Parathyroid adenoma (tissue), 2 donors: ENCODE results near the gene ARL6IP1.
"Not testable (repeated sequence)": the region's sequence is repeated elsewhere in the genome, so short reads cannot be mapped to it uniquely, and the experiment has no call there.

Source experiments
- H2AFZ ChIP-seq: fragments of 300-600 bp; sonication (generic); one replicate; pipeline ENCODE4 v1.7.0; 2017; ENCODE audit warnings: antibody characterized with exemption, mild to moderate bottlenecking
- H3K27ac ChIP-seq: fragments of 300-600 bp; sonication (generic); one replicate; pipeline ENCODE4 v1.7.0; 2017
- H3K27me3 ChIP-seq: fragments of 300-600 bp; sonication (generic); one replicate; pipeline ENCODE4 v1.7.0; 2017; ENCODE audit warnings: low read length; ENCODE audit not compliant: control insufficient read depth, insufficient read depth
- H3K36me3 ChIP-seq: fragments of 300-600 bp; sonication (generic); one replicate; pipeline ENCODE4 v1.7.0; 2017; ENCODE audit warnings: low read length; ENCODE audit not compliant: control insufficient read depth, insufficient read depth
- H3K4me1 ChIP-seq: fragments of 300-600 bp; sonication (generic); one replicate; pipeline ENCODE4 v1.7.0; 2017; ENCODE audit warnings: control low read depth
- H3K4me2 ChIP-seq: fragments of 300-600 bp; sonication (generic); one replicate; pipeline ENCODE4 v1.7.0; 2017; ENCODE audit warnings: low read length
- H3K4me3 ChIP-seq: fragments of 300-600 bp; sonication (generic); one replicate; pipeline ENCODE4 v1.7.0; 2017; ENCODE audit warnings: low read depth, low read length
- H3K79me2 ChIP-seq: fragments of 300-600 bp; sonication (generic); one replicate; pipeline ENCODE4 v1.7.0; 2017; ENCODE audit warnings: control low read depth
- H3K9ac ChIP-seq: fragments of 300-600 bp; sonication (generic); one replicate; pipeline ENCODE4 v1.7.0; 2017; ENCODE audit warnings: mild to moderate bottlenecking
- H3K9me3 ChIP-seq: fragments of 300-600 bp; sonication (generic); one replicate; pipeline ENCODE4 v1.7.0; 2017; ENCODE audit warnings: low read length; ENCODE audit not compliant: control insufficient read depth
- TF ChIP-seq, protein P1 (sequence below): fragments of 300-600 bp; sonication (generic); IDR thresholded peaks from one replicate; pipeline ENCODE4 v1.7.0; 2017; ENCODE audit warnings: antibody characterized with exemption, mild to moderate bottlenecking
- donor health status: primary hyperparathyroidism.

ARL6IP1 gene

DNA sequence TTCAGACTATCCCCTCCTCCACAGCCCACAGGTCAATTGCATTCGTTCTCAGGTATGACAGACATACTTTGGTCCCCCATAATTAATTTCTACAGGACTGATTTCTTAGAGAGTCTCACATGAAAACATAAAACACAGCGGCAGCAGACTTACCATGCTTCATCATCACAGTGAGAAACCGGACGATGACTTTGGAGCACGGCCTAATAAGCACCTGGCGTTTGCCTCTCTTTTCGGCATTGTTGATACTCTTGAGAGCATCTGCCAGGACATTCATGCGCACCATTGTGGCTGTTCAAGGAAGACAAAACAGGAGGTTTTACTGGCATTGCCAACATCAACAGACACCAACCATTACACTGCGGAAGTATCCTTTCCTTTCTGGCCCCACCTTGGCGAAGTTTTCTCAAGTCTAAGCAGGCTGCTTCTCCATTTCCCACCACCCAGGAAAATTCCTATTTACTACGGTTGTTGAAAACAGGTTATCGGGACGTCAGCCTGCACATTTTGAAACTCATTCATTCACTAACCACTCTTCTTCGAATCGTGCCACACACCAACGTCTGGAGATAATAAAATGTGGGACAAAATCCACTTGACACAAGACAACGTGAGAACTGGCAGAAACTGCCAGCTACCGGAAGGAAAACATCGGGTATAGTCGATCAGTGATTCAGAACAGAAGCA is 12.4 kb downstream of the ARL6IP1 start:
- no peaks in the 10 kb centered on the region for H3K27me3 ChIP-seq
- peak overlapping the region; percentile 90 for H3K4me3 ChIP-seq
- peaks cover 24% of the 10 kb centered on the region for H3K4me1 ChIP-seq
- no peaks in the 10 kb centered on the region for H3K9me3 ChIP-seq
- H3K27ac ChIP-seq: peak overlapping the region; percentile 88
- TF ChIP-seq, protein P1, sequence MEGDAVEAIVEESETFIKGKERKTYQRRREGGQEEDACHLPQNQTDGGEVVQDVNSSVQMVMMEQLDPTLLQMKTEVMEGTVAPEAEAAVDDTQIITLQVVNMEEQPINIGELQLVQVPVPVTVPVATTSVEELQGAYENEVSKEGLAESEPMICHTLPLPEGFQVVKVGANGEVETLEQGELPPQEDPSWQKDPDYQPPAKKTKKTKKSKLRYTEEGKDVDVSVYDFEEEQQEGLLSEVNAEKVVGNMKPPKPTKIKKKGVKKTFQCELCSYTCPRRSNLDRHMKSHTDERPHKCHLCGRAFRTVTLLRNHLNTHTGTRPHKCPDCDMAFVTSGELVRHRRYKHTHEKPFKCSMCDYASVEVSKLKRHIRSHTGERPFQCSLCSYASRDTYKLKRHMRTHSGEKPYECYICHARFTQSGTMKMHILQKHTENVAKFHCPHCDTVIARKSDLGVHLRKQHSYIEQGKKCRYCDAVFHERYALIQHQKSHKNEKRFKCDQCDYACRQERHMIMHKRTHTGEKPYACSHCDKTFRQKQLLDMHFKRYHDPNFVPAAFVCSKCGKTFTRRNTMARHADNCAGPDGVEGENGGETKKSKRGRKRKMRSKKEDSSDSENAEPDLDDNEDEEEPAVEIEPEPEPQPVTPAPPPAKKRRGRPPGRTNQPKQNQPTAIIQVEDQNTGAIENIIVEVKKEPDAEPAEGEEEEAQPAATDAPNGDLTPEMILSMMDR: no peak
- peaks cover 46% of the 10 kb centered on the region for H3K79me2 ChIP-seq
- H2AFZ ChIP-seq: no peak overlapping the region
- peak overlapping the region; percentile 89 for H3K4me2 ChIP-seq
- peak overlapping the region; percentile 49 for H3K9ac ChIP-seq
- no peaks in the 10 kb centered on the region for H3K36me3 ChIP-seq

DNA sequence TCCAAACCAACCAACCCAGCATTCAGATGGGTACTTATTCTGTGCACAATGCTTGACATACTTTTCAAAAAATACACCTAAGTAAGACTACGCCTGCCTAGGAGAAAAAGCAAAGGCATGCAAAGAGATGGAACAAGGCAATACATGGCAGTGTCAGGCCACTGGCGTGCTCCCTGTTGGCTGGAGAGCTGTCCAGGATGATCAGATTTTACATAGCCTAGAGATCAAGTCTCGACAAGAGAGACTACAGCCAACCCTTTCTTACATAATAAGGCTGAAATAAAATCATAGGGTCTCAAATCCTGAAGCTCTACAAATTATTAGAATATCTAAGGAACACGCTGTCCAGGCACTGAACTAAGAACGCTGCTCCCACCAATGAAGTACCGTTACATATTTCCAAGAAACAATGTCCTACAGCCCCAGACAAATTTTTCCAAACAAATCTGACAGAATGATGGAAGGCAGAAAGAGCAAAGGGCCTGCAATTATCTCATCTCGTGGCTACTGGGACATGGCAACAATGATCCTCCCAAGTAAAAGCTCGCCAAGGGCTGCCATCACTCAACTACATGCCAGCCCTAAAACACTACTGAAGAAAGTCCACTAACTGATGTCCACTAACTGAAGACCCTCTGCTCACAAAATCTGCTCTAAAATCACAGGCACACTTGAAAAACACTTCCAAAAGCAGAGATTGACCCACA is 16.3 kb downstream of the ARL6IP1 start:
- peaks cover 24% of the 10 kb centered on the region for H3K4me1 ChIP-seq
- TF ChIP-seq, protein P1: no peak
- H3K36me3 ChIP-seq: no peaks in the 10 kb centered on the region
- no peak overlapping the region for H3K4me2 ChIP-seq
- H3K9me3 ChIP-seq: no peaks in the 10 kb centered on the region
- no peak overlapping the region for H3K4me3 ChIP-seq
- no peak overlapping the region for H3K9ac ChIP-seq
- no peaks in the 10 kb centered on the region for H3K27me3 ChIP-seq
- peaks cover 46% of the 10 kb centered on the region for H3K79me2 ChIP-seq
- H2AFZ ChIP-seq: no peak overlapping the region
- no peak overlapping the region for H3K27ac ChIP-seq

- Histone ChIP-seq H3K79me2 (peaks cover 35% of the 10 kb centered on the region), H3K27me3 (no peaks in the 10 kb centered on the region), H3K9ac (no peak overlapping the region), H2AFZ (no peak overlapping the region), H3K4me3 (no peak overlapping the region), H3K4me1 (peaks cover 24% of the 10 kb centered on the region), H3K36me3 (no peaks in the 10 kb centered on the region), H3K9me3 (no peaks in the 10 kb centered on the region), H3K4me2 (no peak overlapping the region), H3K27ac (no peak overlapping the region)
- TF ChIP-seq, protein P1: no peak
These were observed 17.7 kb downstream of the ARL6IP1 start for GRCh38 chr16:18783430-18784341.

GRCh38 chr16:18782697-18783429 is 18.5 kb downstream of the ARL6IP1 start:
- Histone ChIP-seq H3K79me2 (peaks cover 26% of the 10 kb centered on the region), H3K4me2 (no peak overlapping the region), H3K27me3 (no peaks in the 10 kb centered on the region), H3K27ac (no peak overlapping the region), H3K4me3 (no peak overlapping the region), H3K4me1 (peaks cover 18% of the 10 kb centered on the region), H3K9me3 (no peaks in the 10 kb centered on the region), H2AFZ (no peak overlapping the region), H3K9ac (no peak overlapping the region), H3K36me3 (no peaks in the 10 kb centered on the region)
- TF ChIP-seq, protein P1: no peak

- H2AFZ ChIP-seq, H3K36me3 ChIP-seq, H3K4me2 ChIP-seq, H3K4me3 ChIP-seq, H3K27me3 ChIP-seq, H3K9ac ChIP-seq, H3K9me3 ChIP-seq, H3K27ac ChIP-seq: not testable (repeated sequence)
- Histone ChIP-seq H3K4me1 (peaks cover 11% of the 10 kb centered on the region), H3K79me2 (peaks cover 12% of the 10 kb centered on the region)
These were observed 20.1 kb downstream of the ARL6IP1 start for GRCh38 chr16:18781232-18781631.

DNA sequence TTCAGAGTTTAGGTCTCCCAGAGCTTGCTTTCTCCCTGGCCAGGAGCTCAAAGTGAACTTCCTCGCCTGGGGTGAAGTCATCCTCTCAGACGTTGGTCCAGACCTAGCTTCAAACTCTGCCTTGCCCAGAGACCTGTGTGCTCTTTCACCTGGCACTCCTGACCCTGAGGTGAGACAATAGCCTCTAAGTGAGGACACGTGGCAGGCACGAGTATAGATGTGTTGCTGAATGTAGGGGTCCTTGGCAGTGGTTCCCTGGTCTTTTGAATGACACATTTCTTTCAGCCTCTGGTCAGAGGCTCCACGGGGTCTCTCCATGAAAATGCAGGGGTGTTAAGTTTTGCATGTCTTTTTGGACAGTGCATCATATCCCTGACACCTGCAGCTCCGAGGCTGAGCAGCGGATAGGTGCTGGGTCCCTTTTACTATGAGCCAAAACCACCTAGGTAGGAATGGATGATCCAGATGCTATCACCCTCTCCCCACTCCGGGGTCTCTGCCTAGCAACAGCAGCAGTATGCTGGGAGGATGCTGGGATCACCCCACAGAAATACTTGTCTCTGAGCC is 20.8 kb downstream of the ARL6IP1 start:
- not testable (repeated sequence) for H3K4me3 ChIP-seq, H3K4me2 ChIP-seq, H3K9me3 ChIP-seq, H3K27ac ChIP-seq, H3K79me2 ChIP-seq, H3K27me3 ChIP-seq, H3K4me1 ChIP-seq, H3K9ac ChIP-seq, H3K36me3 ChIP-seq, H2AFZ ChIP-seq
